Testis (tissue), 2 donors: ENCODE measurements around the gene RIOK1.

Experiments used
- POLR2A ChIP-seq: fragments of 450-650 bp; IDR thresholded peaks from one replicate; pipeline ENCODE4 v1.6.1; 2017; ENCODE audit warnings: antibody characterized with exemption, mild to moderate bottlenecking, moderate library complexity
- TF ChIP-seq, protein P1 (sequence below), 3 experiments: fragments of 450-650 bp in 2 of 3; fragments of 200-600 bp in 1 of 3; sonication (generic) in 1 of 3; IDR thresholded peaks; one replicate each; pipeline ENCODE4 v1.5.1; 2016 to 2019; ENCODE audit warnings: antibody characterized with exemption in 3 of 3, mild to moderate bottlenecking in 2 of 3, moderate library complexity in 1 of 3

DNA sequence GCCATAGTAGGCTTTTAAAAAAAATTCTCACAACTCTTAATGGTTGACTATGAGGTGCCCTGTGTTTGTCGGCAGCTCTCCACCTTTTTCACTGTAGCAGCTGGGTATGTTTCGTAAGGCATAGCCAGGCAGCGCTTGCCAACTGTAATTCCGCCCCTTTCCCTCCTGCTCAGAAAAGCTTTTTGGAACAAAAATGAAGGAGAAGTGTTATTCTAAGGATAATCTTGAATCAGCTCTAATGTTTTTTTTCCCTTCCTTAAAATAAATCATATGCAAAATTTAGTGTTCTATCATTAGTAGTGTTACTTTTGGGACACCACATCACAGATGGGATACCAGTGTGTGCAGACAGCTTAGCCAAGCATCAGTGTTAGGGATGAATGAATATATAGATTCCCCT lies 21.2 kb downstream of the RIOK1 start:
- TF ChIP-seq, protein P1, sequence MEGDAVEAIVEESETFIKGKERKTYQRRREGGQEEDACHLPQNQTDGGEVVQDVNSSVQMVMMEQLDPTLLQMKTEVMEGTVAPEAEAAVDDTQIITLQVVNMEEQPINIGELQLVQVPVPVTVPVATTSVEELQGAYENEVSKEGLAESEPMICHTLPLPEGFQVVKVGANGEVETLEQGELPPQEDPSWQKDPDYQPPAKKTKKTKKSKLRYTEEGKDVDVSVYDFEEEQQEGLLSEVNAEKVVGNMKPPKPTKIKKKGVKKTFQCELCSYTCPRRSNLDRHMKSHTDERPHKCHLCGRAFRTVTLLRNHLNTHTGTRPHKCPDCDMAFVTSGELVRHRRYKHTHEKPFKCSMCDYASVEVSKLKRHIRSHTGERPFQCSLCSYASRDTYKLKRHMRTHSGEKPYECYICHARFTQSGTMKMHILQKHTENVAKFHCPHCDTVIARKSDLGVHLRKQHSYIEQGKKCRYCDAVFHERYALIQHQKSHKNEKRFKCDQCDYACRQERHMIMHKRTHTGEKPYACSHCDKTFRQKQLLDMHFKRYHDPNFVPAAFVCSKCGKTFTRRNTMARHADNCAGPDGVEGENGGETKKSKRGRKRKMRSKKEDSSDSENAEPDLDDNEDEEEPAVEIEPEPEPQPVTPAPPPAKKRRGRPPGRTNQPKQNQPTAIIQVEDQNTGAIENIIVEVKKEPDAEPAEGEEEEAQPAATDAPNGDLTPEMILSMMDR (IDR thresholded peaks at IDR 0.05): no peak
- no peak for TF ChIP-seq POLR2A
